Stomach (tissue), 9 donors: ENCODE results near the gene DPYSL4. TPM values are rescaled to one million over a fixed set of nuclear protein-coding genes. Genes with fewer than 3 reads are reported as not detected.

Source experiments
- DNase-seq, 2 donors: peaks; one replicate each; pipeline versions ENCODE4 v3.0.0 to v3.0.0-alpha.2; 2013 to 2019
- H3K27ac ChIP-seq, 5 donors: fragments of 200-600 bp in 4 of 5; sonication (generic) in 4 of 5; one replicate each; pipeline ENCODE4 v1.5.1; 2013 to 2019; ENCODE audit warnings: mild to moderate bottlenecking in 1 of 5, moderate library complexity in 1 of 5
- H3K27me3 ChIP-seq, 3 donors: fragments of 200-600 bp; sonication (generic); one replicate each; pipeline ENCODE4 v1.5.1; 2017 to 2019; ENCODE audit warnings: mixed run types in 1 of 3
- H3K36me3 ChIP-seq, 4 donors: fragments of 200-600 bp; sonication (generic); 1 replicate in 3 of 4; 2 replicates in 1 of 4; pipeline ENCODE4 v1.5.1; 2016 to 2019
- H3K4me1 ChIP-seq, 4 donors: fragments of 200-600 bp; sonication (generic); one replicate each; pipeline ENCODE4 v1.5.1; 2016 to 2019
- H3K4me3 ChIP-seq, 4 donors: fragments of 200-600 bp; sonication (generic) in 3 of 4; one replicate each; pipeline ENCODE4 v1.5.1; 2016 to 2019; ENCODE audit warnings: mild to moderate bottlenecking in 1 of 4
- H3K9me3 ChIP-seq, 4 donors: fragments of 200-600 bp; sonication (generic); one replicate each; pipeline ENCODE4 v1.5.1; 2016 to 2019
- CTCF ChIP-seq, 7 experiments: fragments of 450-650 bp in 4 of 7; fragments of 200-600 bp in 3 of 7; sonication (generic) in 3 of 7; IDR thresholded peaks; one replicate each; pipeline ENCODE4 v1.5.1; 2016 to 2019; ENCODE audit warnings: antibody characterized with exemption in 7 of 7, control low read depth in 2 of 7, mild to moderate bottlenecking in 1 of 7
- EP300 ChIP-seq: sonication (generic); formaldehyde crosslinking; IDR thresholded peaks from one replicate; pipeline ENCODE4 v1.6.1; 2017; ENCODE audit warnings: antibody characterized with exemption
- POLR2A ChIP-seq, 4 donors: fragments of 450-650 bp; IDR thresholded peaks; one replicate each; pipeline ENCODE4 v1.6.1; 2016; ENCODE audit warnings: antibody characterized with exemption in 4 of 4, control low read depth in 2 of 4, mild to moderate bottlenecking in 1 of 4, moderate library complexity in 1 of 4
- POLR2AphosphoS5 ChIP-seq, 3 donors: sonication (generic); formaldehyde crosslinking; IDR thresholded peaks; one replicate each; pipeline ENCODE4 v1.6.1; 2016; ENCODE audit warnings: antibody characterized with exemption in 3 of 3
- WGBS, 5 donors: extraction: QIAGEN DNeasy Blood & Tissue Kit in 3 of 5; methylation state at CpG; one replicate each; pipeline versions ENCODE4 v1.1.5 to v1.1.7; 2013 to 2018; 5-methylcytosine and 5-hydroxymethylcytosine counted together
- intact Hi-C: fragments of 100-400 bp; cut with DNase I; formaldehyde crosslinking; loops from one replicate; pipeline ENCODE4 v1.15.1; 2023; ENCODE audit warnings: low total_unique reads
- polyA plus RNA-seq, 3 donors: library from polyadenylated mRNA; stranded (reverse); fragments of 200-250 nt; gene quantifications; one replicate each; pipeline ENCODE4 v1.2.3, GENCODE V29; 2013
- total RNA-seq, 5 donors: library from RNA; depleted of rRNA; stranded (reverse); fragments of >200 nt; gene quantifications; one replicate each; pipeline versions ENCODE4 v1.1.0 to v1.2.3, GENCODE V29; 2014 to 2016
- donor health status: healthy with polysubstance abuse.
- donor health status: Bipolar disorder and iron deficiency.
- donor health status: healthy.

DPYSL4 gene
- total and polyA plus RNA-seq, 8 donors = 0.43 to 2.0 (median 0.68) TPM; not detected in 3

- TF ChIP-seq EP300 (no peak), POLR2AphosphoS5 (IDR thresholded peaks at IDR 0.05) (no peak), POLR2A (IDR thresholded peaks at IDR 0.05) (no peak), CTCF (IDR thresholded peaks at IDR 0.05) (no peak)
- 75 to 84% (median 79%) methylated on average over 22 to 36 of the region's 36 CpGs for WGBS, 5 donors
- no peak for DNase-seq
Measured at GRCh38 chr10:132170561-132171361, 16.0 kb upstream of the DPYSL4 start.

GRCh38 chr10:132172091-132173066, 14.4 kb upstream of the DPYSL4 start:
- WGBS, 5 donors = 54 to 61% (median 58%) methylated on average over 26 of the region's 26 CpGs
- Histone ChIP-seq H3K27me3 (peaks cover 0 to 74% (median 10%) of the 10 kb centered on the region in 3 donors), H3K4me1 (peaks cover 0 to 9% (median 4%) of the 10 kb centered on the region in 4 donors), H3K4me3 (no peak overlapping the region), H3K9me3 (no peaks in the 10 kb centered on the region), H3K27ac (no peak overlapping the region), H3K36me3 (peaks cover 0 to 20% (median 6%) of the 10 kb centered on the region in 4 donors)
- intact Hi-C loops = no loop called here
- no peak for DNase-seq
- TF ChIP-seq POLR2A (IDR thresholded peaks at IDR 0.05) = no peak
- TF ChIP-seq CTCF (IDR thresholded peaks at IDR 0.05) = no peak

More at GRCh38 chr10:132170561-132171361, 16.0 kb upstream of the DPYSL4 start:
- H3K4me1 ChIP-seq = peaks cover 0 to under 1% (median under 1%) of the 10 kb centered on the region in 4 donors
- peaks cover 0 to 20% (median 6%) of the 10 kb centered on the region in 4 donors for H3K36me3 ChIP-seq
- intact Hi-C loops = no loop called here
- H3K27me3 ChIP-seq = peaks cover 0 to 64% (median 0%) of the 10 kb centered on the region in 3 donors
- no peak overlapping the region for H3K4me3 ChIP-seq
- no peaks in the 10 kb centered on the region for H3K9me3 ChIP-seq
- H3K27ac ChIP-seq = no peak overlapping the region

GRCh38 chr10:132173185-132173584, 13.6 kb upstream of the DPYSL4 start:
- peaks cover 0 to 9% (median 4%) of the 10 kb centered on the region in 4 donors for H3K4me1 ChIP-seq
- H3K27me3 ChIP-seq = peaks cover 0 to 74% (median 13%) of the 10 kb centered on the region in 3 donors
- intact Hi-C loops = no loop called here
- 88 to 92% (median 88%) methylated on average over 5 of the region's 5 CpGs for WGBS, 5 donors
- TF ChIP-seq POLR2A (IDR thresholded peaks at IDR 0.05) = no peak
- TF ChIP-seq CTCF (IDR thresholded peaks at IDR 0.05) = no peak
- TF ChIP-seq EP300 = no peak
- TF ChIP-seq POLR2AphosphoS5 (IDR thresholded peaks at IDR 0.05) = no peak
- H3K27ac ChIP-seq = no peak overlapping the region
- no peak overlapping the region for H3K4me3 ChIP-seq
- peaks cover 0 to 18% (median 4%) of the 10 kb centered on the region in 4 donors for H3K36me3 ChIP-seq
- no peak for DNase-seq
- H3K9me3 ChIP-seq = no peaks in the 10 kb centered on the region

GRCh38 chr10:132174237-132174636, 12.5 kb upstream of the DPYSL4 start:
- H3K4me1 ChIP-seq = peaks cover 0 to 9% (median 4%) of the 10 kb centered on the region in 4 donors
- 83 to 92% (median 87%) methylated on average over 11 of the region's 11 CpGs for WGBS, 5 donors
- H3K27ac ChIP-seq = no peak overlapping the region
- no peaks in the 10 kb centered on the region for H3K9me3 ChIP-seq
- peaks cover 0 to 9% (median 0%) of the 10 kb centered on the region in 4 donors for H3K36me3 ChIP-seq
- no peak for TF ChIP-seq POLR2A (IDR thresholded peaks at IDR 0.05)
- TF ChIP-seq EP300 = no peak
- no peak for TF ChIP-seq CTCF (IDR thresholded peaks at IDR 0.05)
- TF ChIP-seq POLR2AphosphoS5 (IDR thresholded peaks at IDR 0.05) = no peak
- peaks cover 0 to 76% (median 21%) of the 10 kb centered on the region in 3 donors for H3K27me3 ChIP-seq
- intact Hi-C loops = no loop called here
- DNase-seq = no peak
- H3K4me3 ChIP-seq = no peak overlapping the region
